Testis (tissue), 3 donors: ENCODE results near the gene MRPL19. TPM values are rescaled to one million over a fixed set of nuclear protein-coding genes. Genes with fewer than 3 reads are reported as not detected.

Source experiments
- DNase-seq: peaks from one replicate; pipeline ENCODE4 v3.0.0-alpha.2; 2019
- H3K27ac ChIP-seq, 2 donors: fragments of 200-600 bp; sonication (generic); one replicate each; pipeline ENCODE4 v1.5.1; 2019
- H3K27me3 ChIP-seq: fragments of 200-600 bp; sonication (generic); one replicate; pipeline ENCODE4 v1.5.1; 2019
- H3K36me3 ChIP-seq: fragments of 200-600 bp; sonication (generic); one replicate; pipeline ENCODE4 v1.5.1; 2017; ENCODE audit warnings: low read depth; ENCODE audit errors: missing control alignments
- H3K4me1 ChIP-seq: fragments of 200-600 bp; sonication (generic); one replicate; pipeline ENCODE4 v1.5.1; 2019
- H3K4me3 ChIP-seq, 2 donors: fragments of 200-600 bp; sonication (generic); one replicate each; pipeline ENCODE4 v1.5.1; 2017 to 2019
- H3K9me3 ChIP-seq: fragments of 200-600 bp; sonication (generic); one replicate; pipeline ENCODE4 v1.5.1; 2017
- POLR2A ChIP-seq: fragments of 450-650 bp; IDR thresholded peaks from one replicate; pipeline ENCODE4 v1.6.1; 2017; ENCODE audit warnings: antibody characterized with exemption, mild to moderate bottlenecking, moderate library complexity
- WGBS, 2 donors: methylation state at CpG; one replicate each; pipeline ENCODE4 v1.1.5; 2018; 5-methylcytosine and 5-hydroxymethylcytosine counted together
- intact Hi-C: fragments of 100-400 bp; cut with DNase I; formaldehyde crosslinking; loops from one replicate; pipeline ENCODE4 v1.15.1; 2023; ENCODE audit warnings: low total_unique reads
- polyA plus RNA-seq: library from polyadenylated mRNA; stranded (reverse); fragments of 350-450 nt; fragmentation: Illumina TruSeq; extraction: RNeasy Lipid Tissue Mini Kit (QIAGEN cat#74804); gene quantifications from one replicate; pipeline ENCODE4 v1.2.3, GENCODE V29; 2014; ENCODE audit warnings: low read depth, low replicate concordance; ENCODE audit not compliant: insufficient read depth
- total RNA-seq, 2 donors: library from RNA; depleted of rRNA; stranded (reverse); fragments of >200 nt; gene quantifications; one replicate each; pipeline ENCODE4 v1.2.3, GENCODE V29; 2016
- TF ChIP-seq, protein P1 (sequence below), 3 experiments: fragments of 450-650 bp in 2 of 3; fragments of 200-600 bp in 1 of 3; sonication (generic) in 1 of 3; IDR thresholded peaks; one replicate each; pipeline ENCODE4 v1.5.1; 2016 to 2019; ENCODE audit warnings: antibody characterized with exemption in 3 of 3, mild to moderate bottlenecking in 2 of 3, moderate library complexity in 1 of 3

The MRPL19 gene
- total and polyA plus RNA-seq, 3 donors from 2014 or later, result 27.3 to 36.2 (median 27.9) TPM

DNA sequence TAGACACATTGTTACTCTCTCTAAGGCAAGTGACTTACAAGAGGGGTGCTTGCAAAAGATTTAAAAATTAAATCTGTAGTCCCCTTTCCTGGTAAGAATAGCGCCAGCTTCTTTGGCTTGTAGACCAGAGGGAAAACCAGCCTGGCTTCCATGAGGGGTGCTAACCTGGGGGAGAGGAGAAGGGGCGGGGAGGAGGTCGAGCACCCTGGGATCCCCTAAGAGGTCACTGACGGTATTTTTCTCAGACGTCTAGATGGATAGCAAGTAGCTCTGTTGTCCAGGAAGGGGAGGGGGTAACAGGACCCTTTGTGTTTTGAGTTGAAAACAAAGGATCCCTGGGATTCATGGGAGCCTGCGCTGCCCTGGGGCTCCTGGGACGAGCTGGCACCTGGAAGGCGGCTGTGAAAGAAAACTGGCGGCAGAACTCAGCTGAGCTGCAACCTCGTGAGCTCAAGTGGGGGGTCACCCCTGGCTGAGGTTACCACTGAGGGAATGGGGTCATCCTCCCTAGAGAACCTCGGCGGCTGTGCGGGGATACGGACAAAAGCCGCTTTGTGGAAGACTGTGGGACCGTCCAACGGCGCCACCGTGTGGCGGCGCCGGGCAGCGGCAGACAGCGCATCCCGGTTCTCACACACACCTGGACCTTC lies 37.8 kb upstream of the MRPL19 start:
- peaks cover 11% of the 10 kb centered on the region for H3K4me1 ChIP-seq
- 5 to 10% methylated on average over 19 to 22 of the region's 25 CpGs for WGBS, 2 donors
- peak overlapping the region; percentile 14 to 39 for H3K4me3 ChIP-seq
- peak overlapping the region; percentile 55 to 65 for H3K27ac ChIP-seq
- H3K36me3 ChIP-seq, result no peaks in the 10 kb centered on the region
- H3K27me3 ChIP-seq, result no peaks in the 10 kb centered on the region
- DNase-seq, result peak; percentile 86
- H3K9me3 ChIP-seq, result no peaks in the 10 kb centered on the region
- TF ChIP-seq, protein P1, sequence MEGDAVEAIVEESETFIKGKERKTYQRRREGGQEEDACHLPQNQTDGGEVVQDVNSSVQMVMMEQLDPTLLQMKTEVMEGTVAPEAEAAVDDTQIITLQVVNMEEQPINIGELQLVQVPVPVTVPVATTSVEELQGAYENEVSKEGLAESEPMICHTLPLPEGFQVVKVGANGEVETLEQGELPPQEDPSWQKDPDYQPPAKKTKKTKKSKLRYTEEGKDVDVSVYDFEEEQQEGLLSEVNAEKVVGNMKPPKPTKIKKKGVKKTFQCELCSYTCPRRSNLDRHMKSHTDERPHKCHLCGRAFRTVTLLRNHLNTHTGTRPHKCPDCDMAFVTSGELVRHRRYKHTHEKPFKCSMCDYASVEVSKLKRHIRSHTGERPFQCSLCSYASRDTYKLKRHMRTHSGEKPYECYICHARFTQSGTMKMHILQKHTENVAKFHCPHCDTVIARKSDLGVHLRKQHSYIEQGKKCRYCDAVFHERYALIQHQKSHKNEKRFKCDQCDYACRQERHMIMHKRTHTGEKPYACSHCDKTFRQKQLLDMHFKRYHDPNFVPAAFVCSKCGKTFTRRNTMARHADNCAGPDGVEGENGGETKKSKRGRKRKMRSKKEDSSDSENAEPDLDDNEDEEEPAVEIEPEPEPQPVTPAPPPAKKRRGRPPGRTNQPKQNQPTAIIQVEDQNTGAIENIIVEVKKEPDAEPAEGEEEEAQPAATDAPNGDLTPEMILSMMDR (IDR thresholded peaks at IDR 0.05), result peak; percentile 72 to 92 (median 80)
- no peak for TF ChIP-seq POLR2A
- intact Hi-C loops, result no loop called here

DNA sequence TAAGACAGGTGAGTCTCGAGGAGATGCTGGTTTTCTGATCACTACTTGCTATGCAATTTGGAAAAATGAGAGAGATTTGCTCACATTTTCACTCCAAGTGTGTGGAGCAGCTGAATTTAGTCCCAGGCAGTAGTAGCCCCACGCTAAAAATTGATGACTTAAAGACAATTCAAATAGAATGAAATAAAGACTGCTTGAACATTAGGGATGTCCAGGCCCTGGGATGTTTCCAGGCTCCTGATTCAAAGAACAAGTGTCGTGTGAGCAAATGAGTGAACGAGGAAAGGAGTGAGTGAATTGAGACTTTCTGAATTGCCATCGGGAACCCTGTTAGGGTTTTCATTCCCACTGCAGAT lies 37.3 kb upstream of the MRPL19 start:
- Histone ChIP-seq H3K4me3 (no peak overlapping the region), H3K9me3 (no peaks in the 10 kb centered on the region), H3K4me1 (peaks cover 11% of the 10 kb centered on the region), H3K36me3 (no peaks in the 10 kb centered on the region), H3K27me3 (no peaks in the 10 kb centered on the region), H3K27ac (no peak overlapping the region)
- no peak for DNase-seq
- intact Hi-C loops, result no loop called here
- TF ChIP-seq, protein P1 (IDR thresholded peaks at IDR 0.05), result no peak
- TF ChIP-seq POLR2A, result no peak
- WGBS, 2 donors, result 44 to 46% methylated on average over 5 of the region's 5 CpGs

DNA sequence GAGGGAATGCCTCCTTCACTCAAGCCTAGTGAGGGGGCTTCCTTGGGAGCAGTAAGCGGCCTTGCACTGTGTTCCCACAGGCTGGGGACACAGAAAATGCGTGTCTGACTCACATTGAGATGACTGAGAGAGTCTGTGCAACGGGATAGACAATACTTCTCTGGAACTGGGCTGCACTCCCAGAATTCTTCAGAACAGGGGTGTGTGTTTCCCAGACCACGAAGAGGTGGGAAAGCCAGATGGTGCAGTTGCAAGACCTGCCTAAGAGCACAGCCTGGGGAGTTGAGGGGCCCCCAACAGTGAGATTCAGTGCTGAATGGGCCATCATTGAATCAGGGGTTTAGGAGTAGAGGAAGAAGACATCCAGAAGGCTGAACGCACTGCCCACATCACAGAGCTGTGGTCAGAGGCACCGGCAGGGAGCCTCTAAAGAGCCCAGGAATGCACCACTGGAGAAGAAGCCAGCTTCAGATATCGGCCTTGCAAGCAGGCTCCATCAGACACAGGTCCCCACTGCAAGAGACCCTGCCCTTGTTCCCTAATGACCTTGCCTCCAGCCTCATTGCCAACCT lies 36.6 kb upstream of the MRPL19 start:
- intact Hi-C loops, result no loop called here
- TF ChIP-seq, protein P1 (IDR thresholded peaks at IDR 0.05), result no peak
- no peak for TF ChIP-seq POLR2A
- WGBS, 2 donors, result 75 to 77% methylated on average over 7 of the region's 7 CpGs
- H3K9me3 ChIP-seq, result no peaks in the 10 kb centered on the region
- no peaks in the 10 kb centered on the region for H3K36me3 ChIP-seq
- peaks cover 11% of the 10 kb centered on the region for H3K4me1 ChIP-seq
- H3K4me3 ChIP-seq, result no peak overlapping the region
- DNase-seq, result no peak
- H3K27me3 ChIP-seq, result no peaks in the 10 kb centered on the region
- no peak overlapping the region for H3K27ac ChIP-seq

DNA sequence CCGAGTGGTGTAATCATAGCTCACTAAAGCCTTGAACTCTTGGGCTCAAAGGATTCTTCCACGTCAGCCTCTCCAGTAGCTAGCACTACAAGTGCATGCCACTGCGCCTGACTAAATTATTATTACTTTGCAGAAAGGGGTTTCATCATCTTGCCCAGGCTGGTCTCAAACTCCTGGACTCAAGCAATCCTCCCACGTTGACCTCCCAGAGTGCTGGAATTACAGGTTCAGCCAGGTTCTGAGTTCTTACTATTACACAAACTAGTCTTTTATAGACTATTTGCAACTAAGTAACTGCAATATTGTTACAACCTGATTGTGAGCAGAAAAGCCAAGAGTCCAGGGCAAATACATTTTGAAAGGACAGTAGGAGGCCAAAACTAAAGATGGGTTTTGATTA lies 35.9 kb upstream of the MRPL19 start:
- H3K27ac ChIP-seq, result no peak overlapping the region
- no peaks in the 10 kb centered on the region for H3K36me3 ChIP-seq
- DNase-seq, result no peak
- H3K9me3 ChIP-seq, result no peaks in the 10 kb centered on the region
- H3K4me1 ChIP-seq, result peaks cover 11% of the 10 kb centered on the region
- no peak for TF ChIP-seq POLR2A
- TF ChIP-seq, protein P1 (IDR thresholded peaks at IDR 0.05), result no peak
- WGBS, 2 donors, result 55% methylated on average over 4 of the region's 4 CpGs
- intact Hi-C loops, result no loop called here
- H3K27me3 ChIP-seq, result no peaks in the 10 kb centered on the region
- H3K4me3 ChIP-seq, result no peak overlapping the region
